ENCODE data around the gene MAP3K12. TPM values are rescaled to one million over a fixed set of nuclear protein-coding genes. Genes with fewer than 3 reads are reported as not detected.

MAP3K12 gene
- total RNA-seq, 2 donors from 2014 or later: 4.3 to 30.9 TPM

DNA sequence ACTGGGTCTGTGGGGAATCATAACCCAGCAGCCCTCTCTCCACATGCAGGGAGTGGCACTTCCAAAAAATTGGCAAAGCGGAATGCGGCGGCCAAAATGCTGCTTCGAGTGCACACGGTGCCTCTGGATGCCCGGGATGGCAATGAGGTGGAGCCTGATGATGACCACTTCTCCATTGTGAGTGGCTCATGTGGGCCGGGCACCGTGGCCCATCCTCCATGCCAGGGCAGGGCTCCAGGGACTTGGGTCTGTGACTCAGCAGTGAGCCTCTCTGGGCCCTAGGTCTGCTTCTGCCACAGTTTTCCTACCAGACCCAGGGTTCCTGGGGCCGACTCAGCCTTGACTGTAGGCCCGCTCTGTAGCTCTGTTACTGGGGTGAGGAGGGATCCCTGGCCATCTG, 5.8 kb upstream of the MAP3K12 start:
- no peak for DNase-seq (ENCODE audit: low spot score)
- Histone ChIP-seq H3K36me3 (no peaks in the 10 kb centered on the region), H3K27me3 (replicated peaks; ENCODE audit: insufficient read depth) (no peaks in the 10 kb centered on the region), H3K9me3 (no peaks in the 10 kb centered on the region), H3K4me3 (no peak overlapping the region), H3K27ac (no peak overlapping the region), H3K4me1 (replicated peaks) (peaks cover 9% of the 10 kb centered on the region)
- TF ChIP-seq, protein P1, sequence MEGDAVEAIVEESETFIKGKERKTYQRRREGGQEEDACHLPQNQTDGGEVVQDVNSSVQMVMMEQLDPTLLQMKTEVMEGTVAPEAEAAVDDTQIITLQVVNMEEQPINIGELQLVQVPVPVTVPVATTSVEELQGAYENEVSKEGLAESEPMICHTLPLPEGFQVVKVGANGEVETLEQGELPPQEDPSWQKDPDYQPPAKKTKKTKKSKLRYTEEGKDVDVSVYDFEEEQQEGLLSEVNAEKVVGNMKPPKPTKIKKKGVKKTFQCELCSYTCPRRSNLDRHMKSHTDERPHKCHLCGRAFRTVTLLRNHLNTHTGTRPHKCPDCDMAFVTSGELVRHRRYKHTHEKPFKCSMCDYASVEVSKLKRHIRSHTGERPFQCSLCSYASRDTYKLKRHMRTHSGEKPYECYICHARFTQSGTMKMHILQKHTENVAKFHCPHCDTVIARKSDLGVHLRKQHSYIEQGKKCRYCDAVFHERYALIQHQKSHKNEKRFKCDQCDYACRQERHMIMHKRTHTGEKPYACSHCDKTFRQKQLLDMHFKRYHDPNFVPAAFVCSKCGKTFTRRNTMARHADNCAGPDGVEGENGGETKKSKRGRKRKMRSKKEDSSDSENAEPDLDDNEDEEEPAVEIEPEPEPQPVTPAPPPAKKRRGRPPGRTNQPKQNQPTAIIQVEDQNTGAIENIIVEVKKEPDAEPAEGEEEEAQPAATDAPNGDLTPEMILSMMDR (IDR thresholded peaks at IDR 0.05): no peak
- WGBS: 77% methylated on average over 10 of the region's 10 CpGs
- intact Hi-C loops (cut with DNase I): loop anchor here (10.0 kb wide), 2 partner anchors 180 to 450 kb away; partner anchors contain the start of genes AAAS and TNS2

DNA sequence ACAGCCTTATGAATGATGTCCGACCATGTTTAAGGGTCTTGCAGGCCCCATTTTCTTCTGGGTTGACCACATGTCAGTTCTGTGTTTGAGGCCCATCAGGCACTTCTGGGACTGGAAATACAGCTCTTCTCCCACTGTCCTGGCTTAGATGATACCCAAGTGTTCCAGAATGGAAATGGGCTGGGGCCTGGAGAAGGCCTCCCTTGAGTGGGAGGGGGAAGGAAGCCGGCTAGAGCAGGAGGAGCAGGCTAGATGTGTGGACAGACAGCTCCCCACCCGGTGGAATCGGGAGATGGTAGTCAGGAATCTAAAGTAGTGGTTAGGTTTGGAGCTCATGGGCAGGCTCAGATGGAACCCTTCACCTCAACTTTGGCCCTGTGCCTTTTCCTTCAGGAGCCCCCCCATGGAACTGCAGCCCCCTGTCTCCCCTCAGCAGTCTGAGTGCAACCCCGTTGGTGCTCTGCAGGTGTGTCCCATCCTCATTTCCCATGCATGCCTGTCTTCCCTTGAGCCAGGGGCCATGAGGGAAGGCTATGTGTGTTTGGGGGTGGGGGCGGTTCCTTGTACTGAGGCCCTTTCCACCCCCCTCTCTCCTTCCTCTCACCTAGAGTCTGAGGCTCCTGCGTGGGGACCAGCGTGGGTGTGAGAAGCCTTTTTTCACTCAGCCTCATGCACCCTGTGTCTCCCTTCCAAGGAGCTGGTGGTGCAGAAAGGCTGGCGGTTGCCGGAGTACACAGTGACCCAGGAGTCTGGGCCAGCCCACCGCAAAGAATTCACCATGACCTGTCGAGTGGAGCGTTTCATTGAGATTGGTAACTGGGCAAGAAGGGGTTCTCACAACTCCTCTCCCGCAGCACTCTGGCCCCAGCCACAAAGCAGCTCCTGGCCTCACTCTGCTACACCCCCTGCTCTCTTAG, 5.0 kb upstream of the MAP3K12 start:
- 71% methylated on average over 14 of the region's 14 CpGs for WGBS
- TF ChIP-seq, protein P1 (IDR thresholded peaks at IDR 0.05): no peak
- TF ChIP-seq POLR2AphosphoS5 (IDR thresholded peaks at IDR 0.05) (no peak), POLR2A (IDR thresholded peaks at IDR 0.05) (no peak)
- intact Hi-C loops (cut with DNase I): loop anchor here (5.0 to 10.0 kb wide), 3 partner anchors 52 to 449 kb away; partner anchors contain the start of genes AAAS, PCBP2 and TNS2
- Histone ChIP-seq H3K36me3 (no peaks in the 10 kb centered on the region), H3K27me3 (replicated peaks; ENCODE audit: insufficient read depth) (no peaks in the 10 kb centered on the region), H3K4me1 (replicated peaks) (peaks cover 9% of the 10 kb centered on the region), H3K4me3 (no peak overlapping the region), H3K27ac (no peak overlapping the region), H3K9me3 (no peaks in the 10 kb centered on the region)
- no peak for DNase-seq (ENCODE audit: low spot score)

DNA sequence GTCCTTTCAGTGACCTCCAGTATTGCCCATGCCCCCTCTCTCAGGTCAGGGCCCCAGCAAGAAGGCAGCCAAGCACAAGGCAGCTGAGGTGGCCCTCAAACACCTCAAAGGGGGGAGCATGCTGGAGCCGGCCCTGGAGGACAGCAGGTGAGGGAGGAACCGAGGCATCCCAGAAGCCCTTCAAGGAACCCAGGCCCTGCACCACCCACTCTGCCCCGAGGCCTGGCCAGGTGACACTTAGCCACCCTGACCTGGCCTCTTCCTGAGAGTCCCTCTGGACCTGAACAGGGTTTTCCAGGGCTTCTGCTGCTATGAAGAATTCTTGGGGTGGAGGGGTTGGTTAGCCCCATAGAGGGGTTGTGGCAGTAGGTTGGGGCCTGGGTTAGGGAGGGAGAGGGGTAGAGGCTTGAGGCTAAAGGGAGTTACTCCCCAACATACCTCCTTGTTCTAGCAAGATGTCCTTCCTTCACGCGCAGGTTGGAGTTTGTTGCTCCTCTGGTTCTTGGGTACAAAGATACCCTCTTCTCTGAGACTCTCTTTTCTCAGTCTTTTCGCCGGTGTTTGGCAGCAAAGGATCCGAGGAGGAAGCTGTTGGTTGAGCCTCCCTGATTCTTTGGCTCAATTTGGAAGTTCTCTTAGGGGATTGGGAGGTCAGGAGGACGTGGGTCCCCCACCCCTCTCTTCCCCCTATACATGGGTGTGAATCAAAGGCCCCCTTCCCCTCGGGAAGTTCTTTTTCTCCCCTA, 3.9 kb upstream of the MAP3K12 start:
- no peak overlapping the region for H3K27ac ChIP-seq
- H3K4me1 ChIP-seq (replicated peaks): peaks cover 9% of the 10 kb centered on the region
- 81% methylated on average over 10 of the region's 10 CpGs for WGBS
- TF ChIP-seq, protein P1 (IDR thresholded peaks at IDR 0.05): no peak
- no peak for TF ChIP-seq POLR2A (IDR thresholded peaks at IDR 0.05)
- no peak for TF ChIP-seq POLR2AphosphoS5 (IDR thresholded peaks at IDR 0.05)
- no peak for DNase-seq (ENCODE audit: low spot score)
- H3K4me3 ChIP-seq: no peak overlapping the region
- intact Hi-C loops (cut with DNase I): loop anchor here (5.0 to 10.0 kb wide), 3 partner anchors 51 to 448 kb away; partner anchors contain the start of genes AAAS, PCBP2 and TNS2
- no peaks in the 10 kb centered on the region for H3K36me3 ChIP-seq
- no peaks in the 10 kb centered on the region for H3K27me3 ChIP-seq (replicated peaks; ENCODE audit: insufficient read depth)
- no peaks in the 10 kb centered on the region for H3K9me3 ChIP-seq

DNA sequence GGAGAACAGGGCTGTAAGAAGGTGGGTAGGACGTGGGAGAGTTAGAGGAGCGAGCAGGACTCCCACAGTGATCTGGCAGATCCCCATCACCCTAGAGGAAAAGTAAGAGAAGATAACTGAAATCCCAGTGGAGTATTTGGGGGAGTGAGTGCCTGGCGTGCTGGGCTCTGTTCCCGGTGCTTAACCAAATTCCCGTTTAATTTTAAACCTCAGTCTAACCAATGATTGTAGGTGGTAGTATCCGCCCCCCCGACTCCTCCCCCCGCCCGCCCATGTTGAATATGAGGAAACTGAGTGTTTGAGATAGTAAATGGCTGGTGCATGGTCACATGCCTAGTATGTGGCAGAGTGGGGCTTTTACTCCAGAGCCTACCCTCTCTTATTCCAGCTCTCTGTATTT, 3.1 kb upstream of the MAP3K12 start:
- TF ChIP-seq POLR2AphosphoS5 (IDR thresholded peaks at IDR 0.05): no peak
- TF ChIP-seq, protein P1 (IDR thresholded peaks at IDR 0.05): no peak
- TF ChIP-seq POLR2A (IDR thresholded peaks at IDR 0.05): no peak
- Histone ChIP-seq H3K4me3 (no peak overlapping the region), H3K36me3 (no peaks in the 10 kb centered on the region), H3K4me1 (replicated peaks) (peaks cover 9% of the 10 kb centered on the region), H3K27me3 (replicated peaks; ENCODE audit: insufficient read depth) (no peaks in the 10 kb centered on the region), H3K9me3 (no peaks in the 10 kb centered on the region), H3K27ac (no peak overlapping the region)
- WGBS: 63% methylated on average over 9 of the region's 9 CpGs
- DNase-seq (ENCODE audit: low spot score): no peak
- intact Hi-C loops (cut with DNase I): loop anchor here (5.0 to 10.0 kb wide), 3 partner anchors 50 to 448 kb away; partner anchors contain the start of genes AAAS, PCBP2 and TNS2
